CD14-positive monocyte (primary cell): ENCODE data around the gene GIGYF2. TPM values are rescaled to one million over a fixed set of nuclear protein-coding genes. Genes with fewer than 3 reads are reported as not detected.

Experiments used
- DNase-seq, 3 donors: peaks; one replicate each; pipeline ENCODE4 v3.0.0-alpha.2; 2011 to 2022
- H2AFZ ChIP-seq: 2 replicates; pipeline ENCODE4 v1.6.0; 2012; ENCODE audit warnings: mild to moderate bottlenecking, low read depth, low read length, inconsistent platforms; ENCODE audit not compliant: insufficient read depth, poor library complexity, severe bottlenecking
- H3K27ac ChIP-seq, 2 donors: 1 replicate in 1 of 2; 2 replicates in 1 of 2; pipeline ENCODE4 v1.5.1; 2012 to 2013; ENCODE audit warnings: low read length in 2 of 2, control low read depth in 1 of 2, inconsistent platforms in 1 of 2, low read depth in 1 of 2, mild to moderate bottlenecking in 1 of 2
- H3K27me3 ChIP-seq, 2 donors: one replicate each; pipeline versions ENCODE4 v1.6.0 to v1.6.1; 2011 to 2013; ENCODE audit warnings: low read length in 2 of 2; ENCODE audit not compliant: control insufficient read depth in 2 of 2, insufficient read depth in 2 of 2
- H3K36me3 ChIP-seq, 2 donors: replicated peaks in 1 of 2; 1 replicate in 1 of 2; 2 replicates in 1 of 2; pipeline versions ENCODE4 v1.5.1 to v1.6.1; 2012 to 2013; ENCODE audit warnings: low read length in 2 of 2, control low read depth in 1 of 2, inconsistent platforms in 1 of 2, mild to moderate bottlenecking in 1 of 2; ENCODE audit not compliant: insufficient read depth in 2 of 2, control insufficient read depth in 1 of 2
- H3K4me1 ChIP-seq, 2 donors: 1 replicate in 1 of 2; 2 replicates in 1 of 2; pipeline versions ENCODE4 v1.5.1 to v1.6.1; 2012 to 2013; ENCODE audit warnings: low read length in 2 of 2, control low read depth in 1 of 2, inconsistent platforms in 1 of 2, mild to moderate bottlenecking in 1 of 2, moderate library complexity in 1 of 2; ENCODE audit not compliant: insufficient read depth in 2 of 2, control insufficient read depth in 1 of 2
- H3K4me2 ChIP-seq: replicated peaks from 2 replicates; pipeline ENCODE3; 2012; ENCODE audit warnings: low read length, moderate library complexity, mild to moderate bottlenecking; ENCODE audit not compliant: poor library complexity, severe bottlenecking; ENCODE audit errors: extremely low read depth
- H3K4me3 ChIP-seq, 3 experiments: fragments of 200-600 bp in 1 of 3; sonication (generic) in 1 of 3; replicated peaks in 1 of 3; 1 replicate in 2 of 3; 2 replicates in 1 of 3; pipeline ENCODE4 v1.5.1; 2011 to 2013; ENCODE audit warnings: low read length in 3 of 3, mild to moderate bottlenecking in 3 of 3, control low read depth in 2 of 3, low read depth in 2 of 3, inconsistent platforms in 1 of 3, moderate library complexity in 1 of 3
- H3K79me2 ChIP-seq: 2 replicates; pipeline ENCODE4 v1.6.0; 2012; ENCODE audit warnings: mild to moderate bottlenecking, control low read depth, inconsistent platforms, low read length, moderate library complexity; ENCODE audit not compliant: insufficient read depth
- H3K9ac ChIP-seq: 2 replicates; pipeline ENCODE4 v1.6.0; 2017; ENCODE audit warnings: low read length, mild to moderate bottlenecking; ENCODE audit not compliant: insufficient read depth, poor library complexity, severe bottlenecking
- H3K9me3 ChIP-seq, 2 donors: replicated peaks in 1 of 2; 1 replicate in 1 of 2; 2 replicates in 1 of 2; pipeline versions ENCODE4 v1.5.1 to v1.6.1; 2012 to 2013; ENCODE audit warnings: low read length in 2 of 2, control low read depth in 1 of 2; ENCODE audit not compliant: control insufficient read depth in 1 of 2, insufficient read depth in 1 of 2
- H4K20me1 ChIP-seq: 2 replicates; pipeline ENCODE4 v1.6.0; 2012; ENCODE audit warnings: mild to moderate bottlenecking, low read length, control low read depth, moderate library complexity; ENCODE audit not compliant: insufficient read depth
- H3K27ac Mint-ChIP-seq, 7 donors: one replicate each; pipeline ENCODE4 v1.8.0; 2020; ENCODE audit warnings: mild to moderate bottlenecking in 7 of 7, mixed read lengths in 7 of 7, moderate library complexity in 6 of 7, inconsistent platforms in 2 of 7
- H3K27me3 Mint-ChIP-seq, 3 donors: one replicate each; pipeline ENCODE4 v1.8.0; 2021 to 2022; ENCODE audit warnings: low read depth in 3 of 3, mild to moderate bottlenecking in 3 of 3, mixed read lengths in 3 of 3, moderate library complexity in 3 of 3, inconsistent platforms in 1 of 3
- H3K36me3 Mint-ChIP-seq, 2 donors: one replicate each; pipeline ENCODE4 v1.8.0; 2020; ENCODE audit warnings: mixed read lengths in 2 of 2, inconsistent platforms in 1 of 2, mild to moderate bottlenecking in 1 of 2
- H3K4me1 Mint-ChIP-seq: one replicate; pipeline ENCODE4 v1.8.0; 2020; ENCODE audit warnings: mild to moderate bottlenecking, mixed read lengths
- H3K4me3 Mint-ChIP-seq, 2 donors: one replicate each; pipeline ENCODE4 v1.8.0; 2020; ENCODE audit warnings: mild to moderate bottlenecking in 2 of 2, mixed read lengths in 2 of 2, moderate library complexity in 1 of 2
- H3K9me3 Mint-ChIP-seq, 7 donors: one replicate each; pipeline ENCODE4 v1.8.0; 2020 to 2022; ENCODE audit warnings: mixed read lengths in 7 of 7, mild to moderate bottlenecking in 6 of 7, moderate library complexity in 6 of 7, inconsistent platforms in 2 of 7
- CTCF ChIP-seq: fragments of 200-600 bp; IDR thresholded peaks from one replicate; pipeline ENCODE4 v1.8.0; 2022; ENCODE audit warnings: antibody characterized with exemption, mild to moderate bottlenecking
- WGBS: methylation state at CpG from one replicate; pipeline ENCODE4 v1.1.5; 2013; ENCODE audit warnings: missing lambda C conversion rate; ENCODE audit not compliant: insufficient coverage; 5-methylcytosine and 5-hydroxymethylcytosine counted together
- intact Hi-C, 2 donors: fragments of 100-400 bp; cut with micrococcal nuclease; formaldehyde crosslinking; loops; one replicate each; pipeline versions ENCODE4 v1.15.0 to v1.15.1; 2023
- polyA plus RNA-seq, 3 donors: library from polyadenylated mRNA; depleted of rRNA in 1 of 3; unstranded in 2 of 3; stranded (reverse) in 1 of 3; fragments of 300-500 nt in 2 of 3; fragments of >200 nt in 1 of 3; fragmentation: Illumina TruSeq in 2 of 3; gene quantifications; 1 replicate in 2 of 3; 2 replicates in 1 of 3; pipeline ENCODE4 v1.2.3, GENCODE V29; 2012 to 2021

Gene GIGYF2
- polyA plus RNA-seq, 3 donors = 7.7 to 20.7 (median 17.3) TPM

GRCh38 chr2:232875256-232876121 lies 178.4 kb downstream of the GIGYF2 start:
- 43% methylated on average over 14 of the region's 37 CpGs for WGBS
- Mint-ChIP-seq H3K9me3 (peaks cover 0 to 7% (median 0%) of the 10 kb centered on the region in 7 donors), H3K27ac (no peak overlapping the region), H3K36me3 (no peaks in the 10 kb centered on the region), H3K4me1 (peaks cover 20% of the 10 kb centered on the region), H3K4me3 (peak overlapping the region; percentile 56 to 82), H3K27me3 (peaks cover 32 to 39% (median 34%) of the 10 kb centered on the region in 3 donors)
- Histone ChIP-seq H3K4me3 (no peak overlapping the region), H3K4me1 (peaks cover 17 to 30% of the 10 kb centered on the region in 2 donors), H3K4me2 (peak overlapping the region; percentile 73), H3K9me3 (no peaks in the 10 kb centered on the region), H3K79me2 (no peaks in the 10 kb centered on the region), H3K27me3 (peaks cover 8 to 24% of the 10 kb centered on the region in 2 donors), H2AFZ (no peak overlapping the region), H3K36me3 (no peaks in the 10 kb centered on the region), H4K20me1 (no peaks in the 10 kb centered on the region), H3K27ac (no peak overlapping the region), H3K9ac (no peak overlapping the region)
- DNase-seq = no peak
- intact Hi-C loops = no loop called here
- TF ChIP-seq CTCF = no peak

GRCh38 chr2:232876161-232876977 lies 179.2 kb downstream of the GIGYF2 start:
- WGBS = under 1% methylated on average over 118 of the region's 119 CpGs
- Histone ChIP-seq H3K79me2 (no peaks in the 10 kb centered on the region), H3K27ac (no peak overlapping the region), H3K36me3 (no peaks in the 10 kb centered on the region), H2AFZ (no peak overlapping the region), H3K9me3 (no peaks in the 10 kb centered on the region), H3K27me3 (peaks cover 8 to 24% of the 10 kb centered on the region in 2 donors), H3K4me1 (peaks cover 17 to 30% of the 10 kb centered on the region in 2 donors), H4K20me1 (no peaks in the 10 kb centered on the region), H3K4me3 (peak overlapping the region in 1 of 3 experiments; percentile 69), H3K4me2 (peak overlapping the region; percentile 73), H3K9ac (peak overlapping the region; percentile 21)
- Mint-ChIP-seq H3K4me1 (peaks cover 20% of the 10 kb centered on the region), H3K9me3 (peaks cover 0 to 7% (median 0%) of the 10 kb centered on the region in 7 donors), H3K4me3 (peak overlapping the region; percentile 63 to 73), H3K27ac (no peak overlapping the region), H3K27me3 (peaks cover 32 to 39% (median 34%) of the 10 kb centered on the region in 3 donors), H3K36me3 (no peaks in the 10 kb centered on the region)
- no peak for TF ChIP-seq CTCF
- peak in 1 of 3 donors; percentile 3 for DNase-seq
- intact Hi-C loops = no loop called here
